ENCODE measurements around the gene RAB37.

Gene RAB37

GRCh38 chr17:74734256-74734655, 2.8 kb upstream of the RAB37 start:
- H3K27me3 ChIP-seq (ENCODE audit: insufficient read depth, poor library complexity, severe bottlenecking) = no peaks in the 10 kb centered on the region
- no peak for TF ChIP-seq REST (IDR thresholded peaks at IDR 0.05; ENCODE audit: insufficient replicate concordance, low read depth)
- no peak for TF ChIP-seq SPI1 (IDR thresholded peaks at IDR 0.05; ENCODE audit: borderline replicate concordance, low read depth)
- no peak for TF ChIP-seq CTCF (IDR thresholded peaks at IDR 0.05; ENCODE audit: insufficient read depth, low read length)
- no peak for TF ChIP-seq POLR2AphosphoS5 (IDR thresholded peaks at IDR 0.05; ENCODE audit: low read depth)
- TF ChIP-seq GABPA (IDR thresholded peaks at IDR 0.05; ENCODE audit: low read depth) = no peak

GRCh38 chr17:74737299-74738050, 419 bp downstream of the RAB37 start:
- TF ChIP-seq SPI1 (IDR thresholded peaks at IDR 0.05; ENCODE audit: borderline replicate concordance, low read depth) (peak; percentile 36; the same call in 1 of the 2 replicates), GABPA (IDR thresholded peaks at IDR 0.05; ENCODE audit: low read depth) (no peak), CTCF (IDR thresholded peaks at IDR 0.05; ENCODE audit: insufficient read depth, low read length) (peak; percentile 87), REST (IDR thresholded peaks at IDR 0.05; ENCODE audit: insufficient replicate concordance, low read depth) (no peak), POLR2AphosphoS5 (IDR thresholded peaks at IDR 0.05; ENCODE audit: low read depth) (no peak; the same call in 1 of the 2 replicates)
- DNase-seq (ENCODE audit: low read depth in 1 of 2, low spot score in 1 of 2) = peak in 1 of 2 experiments; percentile 75
- Histone ChIP-seq H3K27me3 (ENCODE audit: insufficient read depth, poor library complexity, severe bottlenecking) (no peaks in the 10 kb centered on the region), H3K4me3 (replicated peaks; ENCODE audit: insufficient read depth, low read length) (peak overlapping the region; percentile 64), H3K27ac (replicated peaks) (peak overlapping the region; percentile 84)

More at GRCh38 chr17:74734256-74734655, 2.8 kb upstream of the RAB37 start:
- DNase-seq (ENCODE audit: low read depth in 1 of 2, low spot score in 1 of 2) = no peak
- no peak overlapping the region for H3K27ac ChIP-seq (replicated peaks)
- no peak overlapping the region for H3K4me3 ChIP-seq (replicated peaks; ENCODE audit: insufficient read depth, low read length)

- no peak for TF ChIP-seq GABPA (IDR thresholded peaks at IDR 0.05; ENCODE audit: low read depth)
- TF ChIP-seq POLR2AphosphoS5 (IDR thresholded peaks at IDR 0.05; ENCODE audit: low read depth) = peak; percentile 98
- TF ChIP-seq SPI1 (IDR thresholded peaks at IDR 0.05; ENCODE audit: borderline replicate concordance, low read depth) = no peak
- no peak for TF ChIP-seq CTCF (IDR thresholded peaks at IDR 0.05; ENCODE audit: insufficient read depth, low read length)
- TF ChIP-seq REST (IDR thresholded peaks at IDR 0.05; ENCODE audit: insufficient replicate concordance, low read depth) = peak; percentile 27
- Histone ChIP-seq H3K27me3 (ENCODE audit: insufficient read depth, poor library complexity, severe bottlenecking) (no peaks in the 10 kb centered on the region), H3K27ac (replicated peaks) (peak overlapping the region; percentile 84), H3K4me3 (replicated peaks; ENCODE audit: insufficient read depth, low read length) (peak overlapping the region; percentile 64)
- DNase-seq (ENCODE audit: low read depth in 1 of 2, low spot score in 1 of 2) = peak in 1 of 2 experiments; percentile 94
Observed at GRCh38 chr17:74738051-74738996, 1.3 kb downstream of the RAB37 start.

All from HL-60 (cell line).